ENCODE measurements around the gene AMPH. TPM values are rescaled to one million over a fixed set of nuclear protein-coding genes. Genes with fewer than 3 reads are reported as not detected.
"Not testable (repeated sequence)": the region's sequence is repeated elsewhere in the genome, so short reads cannot be mapped to it uniquely, and the experiment has no call there.

The AMPH gene
- total and polyA plus RNA-seq, 7 donors: 0.98 to 2.9 (median 1.6) TPM

- DNase-seq: peak; percentile 52 to 73
- H3K4me1 ChIP-seq: no peaks in the 10 kb centered on the region
- peak; percentile 37 for TF ChIP-seq CTCF (IDR thresholded peaks at IDR 0.05)
- H3K27me3 ChIP-seq (ENCODE audit: insufficient read depth in 3 of 3, low read length in 2 of 3): no peaks in the 10 kb centered on the region
- H3K4me3 ChIP-seq: no peak overlapping the region
- peak in 1 of 4 donors; percentile 30 for ATAC-seq
- no peaks in the 10 kb centered on the region for H3K36me3 ChIP-seq (ENCODE audit: insufficient read depth in 1 of 2, low read depth in 1 of 2)
- H3K9me3 ChIP-seq: no peaks in the 10 kb centered on the region
- no peak overlapping the region for H3K27ac ChIP-seq
- intact Hi-C loops (cut with DNase I): loop anchor here in 1 of 2 donors (5.0 kb wide), 1 partner anchor 1341 kb away; no protein-coding TSS in a partner anchor
- 47 to 64% (median 56%) methylated on average over 5 of the region's 5 CpGs for WGBS, 3 donors
Observed at GRCh38 chr7:38368191-38368605, 263.0 kb downstream of the AMPH start.

DNA sequence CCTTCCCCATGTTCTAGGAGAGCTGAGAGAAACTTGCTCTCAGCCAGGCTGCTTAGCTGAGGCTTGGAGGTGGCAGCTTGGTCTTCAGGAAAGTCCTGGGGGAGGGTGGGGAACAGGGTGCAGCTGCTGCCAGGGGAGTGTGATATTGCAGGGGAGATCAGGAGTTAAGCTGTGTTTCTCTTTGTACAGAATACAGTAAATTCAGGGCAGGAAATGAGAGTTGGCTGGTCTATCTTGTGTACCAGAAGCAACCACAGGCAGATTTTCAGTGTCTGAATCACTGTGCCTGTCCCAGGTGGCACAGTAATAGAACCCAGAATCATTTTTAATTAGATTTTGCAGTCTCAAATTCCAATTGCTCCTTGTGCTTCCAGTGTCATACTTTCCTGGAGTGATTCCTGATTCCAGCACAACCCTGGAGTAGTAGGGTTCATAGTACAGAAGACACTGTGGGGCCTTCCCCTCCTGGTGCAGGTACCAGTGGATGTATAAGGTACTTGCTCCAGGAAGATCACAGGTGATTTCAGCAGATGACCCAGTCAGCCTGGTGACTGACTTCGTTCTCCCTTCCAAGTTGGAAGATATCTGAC, 263.8 kb downstream of the AMPH start:
- Histone ChIP-seq H3K27ac (no peak overlapping the region), H3K4me1 (no peaks in the 10 kb centered on the region), H3K9me3 (no peaks in the 10 kb centered on the region), H3K36me3 (ENCODE audit: insufficient read depth in 1 of 2, low read depth in 1 of 2) (no peaks in the 10 kb centered on the region), H3K27me3 (ENCODE audit: insufficient read depth in 3 of 3, low read length in 2 of 3) (no peaks in the 10 kb centered on the region), H3K4me3 (no peak overlapping the region)
- intact Hi-C loops (cut with DNase I): loop anchor here in 1 of 2 donors (5.0 kb wide), 1 partner anchor 1340 kb away; no protein-coding TSS in a partner anchor
- no peak for TF ChIP-seq CTCF (IDR thresholded peaks at IDR 0.05)
- ATAC-seq (no peak), DNase-seq (no peak)
- 84 to 96% (median 89%) methylated on average over 1 of the region's 1 CpG for WGBS, 3 donors

GRCh38 chr7:38363379-38363778, 267.8 kb downstream of the AMPH start:
- 25 to 37% (median 27%) methylated on average over 3 of the region's 3 CpGs for WGBS, 3 donors
- intact Hi-C loops (cut with DNase I): not testable (repeated sequence)

DNA sequence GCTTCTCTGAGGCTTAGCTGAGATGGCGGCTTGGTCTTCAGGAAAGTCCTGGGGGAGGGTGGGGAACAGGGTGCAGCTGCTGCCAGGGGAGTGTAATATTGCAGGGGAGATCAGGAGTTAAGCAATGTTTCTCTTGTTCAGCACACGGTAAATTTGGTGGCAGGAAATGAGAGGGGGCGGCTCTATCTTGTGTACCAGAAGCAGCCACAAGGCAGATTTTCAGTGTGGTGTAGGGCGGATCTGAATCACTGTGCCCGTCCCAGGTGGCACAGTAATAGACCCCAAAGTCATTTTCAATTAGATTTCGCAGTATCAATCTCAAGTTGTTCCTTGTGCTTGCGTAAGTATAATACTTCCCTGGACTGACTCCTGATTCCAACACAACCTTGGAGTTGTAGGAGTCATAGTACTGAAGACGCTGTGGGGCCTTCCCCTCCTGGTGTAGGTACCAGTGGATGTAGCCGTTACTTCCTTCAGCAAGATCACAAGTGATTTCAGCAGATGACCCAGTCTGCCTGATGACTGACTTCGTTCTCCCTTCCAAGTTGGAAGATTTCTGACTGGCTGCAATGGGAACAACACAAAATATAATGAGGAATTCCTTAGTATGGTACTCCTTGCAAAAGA, 268.4 kb downstream of the AMPH start:
- 70 to 78% (median 75%) methylated on average over 10 of the region's 10 CpGs for WGBS, 3 donors
- H3K4me3 ChIP-seq; DNase-seq; H3K27ac ChIP-seq; H3K4me1 ChIP-seq; ATAC-seq; intact Hi-C loops (cut with DNase I); H3K9me3 ChIP-seq; H3K27me3 ChIP-seq (ENCODE audit: insufficient read depth in 3 of 3, low read length in 2 of 3); H3K36me3 ChIP-seq (ENCODE audit: insufficient read depth in 1 of 2, low read depth in 1 of 2): not testable (repeated sequence)

More at GRCh38 chr7:38363379-38363778, 267.8 kb downstream of the AMPH start:
- H3K4me1 ChIP-seq; H3K9me3 ChIP-seq; H3K27me3 ChIP-seq (ENCODE audit: insufficient read depth in 3 of 3, low read length in 2 of 3); H3K4me3 ChIP-seq; H3K27ac ChIP-seq; H3K36me3 ChIP-seq (ENCODE audit: insufficient read depth in 1 of 2, low read depth in 1 of 2): not testable (repeated sequence)
- peak in 1 of 4 donors; percentile 27 for ATAC-seq
- DNase-seq: peak in 1 of 2 donors; percentile 19

DNA sequence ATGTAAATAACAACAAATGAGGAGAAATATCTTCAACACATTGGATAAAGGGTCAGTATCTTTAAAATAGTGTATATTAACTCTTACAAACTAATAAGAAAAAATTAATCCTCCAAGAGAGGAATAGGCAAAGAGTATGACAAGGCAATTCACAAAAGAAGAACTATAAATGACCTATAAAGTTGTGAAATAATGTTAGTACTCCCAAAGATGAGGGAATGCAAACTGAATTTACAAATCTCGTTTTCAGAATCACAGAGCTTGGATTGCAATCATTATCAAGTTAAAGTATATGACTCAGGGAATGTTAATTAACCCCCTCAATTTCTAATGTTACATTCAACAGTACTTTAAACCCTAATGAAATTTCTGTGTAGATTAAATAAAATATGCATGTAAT, 270.4 kb downstream of the AMPH start:
- DNase-seq (no peak), ATAC-seq (no peak)
- no peak for TF ChIP-seq CTCF (IDR thresholded peaks at IDR 0.05)
- Histone ChIP-seq H3K4me1 (no peaks in the 10 kb centered on the region), H3K27ac (no peak overlapping the region), H3K9me3 (no peaks in the 10 kb centered on the region), H3K27me3 (ENCODE audit: insufficient read depth in 3 of 3, low read length in 2 of 3) (no peaks in the 10 kb centered on the region), H3K36me3 (ENCODE audit: insufficient read depth in 1 of 2, low read depth in 1 of 2) (no peaks in the 10 kb centered on the region), H3K4me3 (no peak overlapping the region)
- WGBS, 3 donors: 60 to 68% (median 64%) methylated on average over 1 of the region's 1 CpG
- intact Hi-C loops (cut with DNase I): no loop called here

GRCh38 chr7:38359071-38359601, 272.0 kb downstream of the AMPH start:
- WGBS, 3 donors: 55 to 61% (median 57%) methylated on average over 5 of the region's 5 CpGs
- H3K4me3 ChIP-seq; H3K9me3 ChIP-seq; H3K36me3 ChIP-seq (ENCODE audit: insufficient read depth in 1 of 2, low read depth in 1 of 2); H3K4me1 ChIP-seq; intact Hi-C loops (cut with DNase I); H3K27me3 ChIP-seq (ENCODE audit: insufficient read depth in 3 of 3, low read length in 2 of 3); H3K27ac ChIP-seq: not testable (repeated sequence)
- ATAC-seq: peak in 2 of 4 donors; percentile 49 to 51
- peak; percentile 51 to 60 for DNase-seq

DNA sequence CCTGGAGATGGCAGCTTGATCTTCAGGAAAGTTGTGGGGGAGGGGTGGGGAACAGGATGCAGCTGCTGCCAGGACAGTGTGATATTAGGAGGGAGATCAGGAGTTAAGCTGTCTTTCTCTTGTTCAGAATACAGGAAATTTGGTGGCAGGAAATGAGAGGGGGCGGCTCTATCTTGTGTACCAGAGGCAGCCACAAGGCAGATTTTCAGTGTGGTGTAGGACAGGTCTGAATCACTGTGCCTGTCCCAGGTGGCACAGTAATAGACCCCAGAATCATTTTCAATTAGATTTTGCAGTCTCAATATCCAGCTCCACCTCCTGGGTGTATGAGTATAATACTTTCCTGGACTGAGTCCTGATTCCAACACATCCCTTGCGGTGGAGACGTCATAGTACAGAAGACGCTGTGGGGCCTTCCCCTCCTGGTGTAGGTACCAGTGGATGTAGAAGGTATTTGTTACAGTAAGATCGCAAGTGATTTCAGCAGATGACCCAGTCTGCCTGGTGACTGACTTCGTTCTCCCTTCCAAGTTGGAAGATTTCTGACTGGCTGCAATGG, 272.8 kb downstream of the AMPH start:
- H3K4me1 ChIP-seq; DNase-seq; intact Hi-C loops (cut with DNase I); H3K4me3 ChIP-seq; H3K36me3 ChIP-seq (ENCODE audit: insufficient read depth in 1 of 2, low read depth in 1 of 2); H3K9me3 ChIP-seq; H3K27me3 ChIP-seq (ENCODE audit: insufficient read depth in 3 of 3, low read length in 2 of 3); H3K27ac ChIP-seq; ATAC-seq: not testable (repeated sequence)
- 67 to 83% (median 72%) methylated on average over 6 of the region's 6 CpGs for WGBS, 3 donors

GRCh38 chr7:38354271-38354851, 276.8 kb downstream of the AMPH start:
- WGBS, 3 donors: 62 to 77% (median 63%) methylated on average over 6 to 8 of the region's 8 CpGs
- peak in 1 of 2 donors; percentile 38 for DNase-seq
- H3K36me3 ChIP-seq (ENCODE audit: insufficient read depth in 1 of 2, low read depth in 1 of 2); H3K27me3 ChIP-seq (ENCODE audit: insufficient read depth in 3 of 3, low read length in 2 of 3); H3K27ac ChIP-seq; H3K9me3 ChIP-seq; H3K4me3 ChIP-seq; intact Hi-C loops (cut with DNase I); H3K4me1 ChIP-seq; ATAC-seq: not testable (repeated sequence)

Data from psoas muscle (tissue), 8 donors.